Sigmoid colon (tissue), 4 donors: Measurements from ENCODE around the gene TOMM40.

Experiments used
- EP300 ChIP-seq, 4 donors: sonication (generic); formaldehyde crosslinking; IDR thresholded peaks; one replicate each; pipeline ENCODE4 v1.6.1; 2017; ENCODE audit warnings: antibody characterized with exemption in 4 of 4
- POLR2A ChIP-seq, 2 donors: fragments of 450-650 bp; IDR thresholded peaks; one replicate each; pipeline ENCODE4 v1.6.1; 2016; ENCODE audit warnings: antibody characterized with exemption in 2 of 2, mild to moderate bottlenecking in 2 of 2, moderate library complexity in 2 of 2
- POLR2AphosphoS5 ChIP-seq, 4 donors: sonication (generic); formaldehyde crosslinking; IDR thresholded peaks; one replicate each; pipeline ENCODE4 v1.6.1; 2017; ENCODE audit warnings: antibody characterized with exemption in 4 of 4
- TF ChIP-seq, protein P1 (sequence below), 4 experiments: fragments of 450-650 bp in 3 of 4; fragments of 200-600 bp in 1 of 4; IDR thresholded peaks; one replicate each; pipeline ENCODE4 v1.5.1; 2016 to 2019; ENCODE audit warnings: antibody characterized with exemption in 4 of 4, mild to moderate bottlenecking in 3 of 4, moderate library complexity in 2 of 4

GRCh38 chr19:44894946-44895345 is 3.9 kb downstream of the TOMM40 start:
- TF ChIP-seq, protein P1, sequence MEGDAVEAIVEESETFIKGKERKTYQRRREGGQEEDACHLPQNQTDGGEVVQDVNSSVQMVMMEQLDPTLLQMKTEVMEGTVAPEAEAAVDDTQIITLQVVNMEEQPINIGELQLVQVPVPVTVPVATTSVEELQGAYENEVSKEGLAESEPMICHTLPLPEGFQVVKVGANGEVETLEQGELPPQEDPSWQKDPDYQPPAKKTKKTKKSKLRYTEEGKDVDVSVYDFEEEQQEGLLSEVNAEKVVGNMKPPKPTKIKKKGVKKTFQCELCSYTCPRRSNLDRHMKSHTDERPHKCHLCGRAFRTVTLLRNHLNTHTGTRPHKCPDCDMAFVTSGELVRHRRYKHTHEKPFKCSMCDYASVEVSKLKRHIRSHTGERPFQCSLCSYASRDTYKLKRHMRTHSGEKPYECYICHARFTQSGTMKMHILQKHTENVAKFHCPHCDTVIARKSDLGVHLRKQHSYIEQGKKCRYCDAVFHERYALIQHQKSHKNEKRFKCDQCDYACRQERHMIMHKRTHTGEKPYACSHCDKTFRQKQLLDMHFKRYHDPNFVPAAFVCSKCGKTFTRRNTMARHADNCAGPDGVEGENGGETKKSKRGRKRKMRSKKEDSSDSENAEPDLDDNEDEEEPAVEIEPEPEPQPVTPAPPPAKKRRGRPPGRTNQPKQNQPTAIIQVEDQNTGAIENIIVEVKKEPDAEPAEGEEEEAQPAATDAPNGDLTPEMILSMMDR (IDR thresholded peaks at IDR 0.05) = no peak
- TF ChIP-seq EP300 (IDR thresholded peaks at IDR 0.05) (no peak), POLR2AphosphoS5 (IDR thresholded peaks at IDR 0.05) (no peak), POLR2A (IDR thresholded peaks at IDR 0.05) (no peak)
